ENCODE results near the gene FERMT1. TPM values are rescaled to one million over a fixed set of nuclear protein-coding genes. Genes with fewer than 3 reads are reported as not detected.

The FERMT1 gene
- total and polyA plus RNA-seq, 11 donors = 0.06 to 2.4 (median 1.1) TPM; not detected in 1

- TF ChIP-seq POLR2A (IDR thresholded peaks at IDR 0.05) (no peak), CTCF (IDR thresholded peaks at IDR 0.05) (no peak)
- intact Hi-C loops (cut with DNase I) = no loop called here
- Histone ChIP-seq H3K4me1 (no peaks in the 10 kb centered on the region), H3K36me3 (peaks cover 0 to 27% (median 0%) of the 10 kb centered on the region in 9 donors), H3K4me3 (no peak overlapping the region), H3K27ac (no peak overlapping the region), H3K27me3 (no peaks in the 10 kb centered on the region), H3K9me3 (no peaks in the 10 kb centered on the region)
- DNase-seq (no peak), ATAC-seq (no peak)
- WGBS, 4 donors = 82 to 87% (median 85%) methylated on average over 3 of the region's 3 CpGs
These were observed 28.8 kb downstream of the FERMT1 start for GRCh38 chr20:6094063-6094462.

GRCh38 chr20:6091661-6092060 is 31.2 kb downstream of the FERMT1 start:
- Histone ChIP-seq H3K36me3 (peaks cover 0 to 25% (median 0%) of the 10 kb centered on the region in 9 donors), H3K27me3 (no peaks in the 10 kb centered on the region), H3K4me1 (no peaks in the 10 kb centered on the region), H3K9me3 (no peaks in the 10 kb centered on the region), H3K4me3 (no peak overlapping the region), H3K27ac (no peak overlapping the region)
- no peak for TF ChIP-seq POLR2A (IDR thresholded peaks at IDR 0.05)
- TF ChIP-seq CTCF (IDR thresholded peaks at IDR 0.05) = no peak
- DNase-seq (no peak), ATAC-seq (no peak)
- 79 to 87% (median 82%) methylated on average over 8 of the region's 8 CpGs for WGBS, 4 donors
- intact Hi-C loops (cut with DNase I) = no loop called here

GRCh38 chr20:6086868-6087267 is 36.0 kb downstream of the FERMT1 start:
- Histone ChIP-seq H3K9me3 (no peaks in the 10 kb centered on the region), H3K36me3 (peaks cover 0 to 17% (median 0%) of the 10 kb centered on the region in 9 donors), H3K4me3 (no peak overlapping the region), H3K27me3 (no peaks in the 10 kb centered on the region), H3K27ac (no peak overlapping the region), H3K4me1 (no peaks in the 10 kb centered on the region)
- ATAC-seq = no peak
- intact Hi-C loops (cut with DNase I) = no loop called here
- WGBS, 4 donors = 48 to 93% (median 77%) methylated on average over 2 of the region's 2 CpGs
- TF ChIP-seq CTCF (IDR thresholded peaks at IDR 0.05) (no peak), POLR2A (IDR thresholded peaks at IDR 0.05) (no peak)
- DNase-seq = no peak

GRCh38 chr20:6083926-6084325 is 38.9 kb downstream of the FERMT1 start:
- Histone ChIP-seq H3K4me3 (no peak overlapping the region), H3K36me3 (peaks cover 0 to 20% (median 0%) of the 10 kb centered on the region in 9 donors), H3K27me3 (no peaks in the 10 kb centered on the region), H3K27ac (no peak overlapping the region), H3K9me3 (no peaks in the 10 kb centered on the region), H3K4me1 (no peaks in the 10 kb centered on the region)
- no peak for TF ChIP-seq CTCF (IDR thresholded peaks at IDR 0.05)
- no peak for TF ChIP-seq POLR2A (IDR thresholded peaks at IDR 0.05)
- DNase-seq = no peak
- 81 to 87% (median 87%) methylated on average over 9 of the region's 9 CpGs for WGBS, 4 donors
- ATAC-seq = no peak
- intact Hi-C loops (cut with DNase I) = no loop called here
